NCI-H2107 treated with DMSO at 0.1 percent for 48 hours (cell line): ENCODE data around the gene KRTAP10-5.
"Not testable (repeated sequence)": the region's sequence is repeated elsewhere in the genome, so short reads cannot be mapped to it uniquely, and the experiment has no call there.

Source experiments
- DNase-seq: peaks from one replicate; lab custom pipeline; 2025; ENCODE audit not compliant: unreplicated experiment; lab: John Stamatoyannopoulos, UW

KRTAP10-5 gene

GRCh38 chr21:44572959-44573583 lies 7.3 kb downstream of the KRTAP10-5 start:
- no peak for DNase-seq

- DNase-seq = no peak
These were observed 8.3 kb downstream of the KRTAP10-5 start for GRCh38 chr21:44571844-44572782.

GRCh38 chr21:44571296-44571695 lies 9.1 kb downstream of the KRTAP10-5 start:
- DNase-seq = no peak

DNA sequence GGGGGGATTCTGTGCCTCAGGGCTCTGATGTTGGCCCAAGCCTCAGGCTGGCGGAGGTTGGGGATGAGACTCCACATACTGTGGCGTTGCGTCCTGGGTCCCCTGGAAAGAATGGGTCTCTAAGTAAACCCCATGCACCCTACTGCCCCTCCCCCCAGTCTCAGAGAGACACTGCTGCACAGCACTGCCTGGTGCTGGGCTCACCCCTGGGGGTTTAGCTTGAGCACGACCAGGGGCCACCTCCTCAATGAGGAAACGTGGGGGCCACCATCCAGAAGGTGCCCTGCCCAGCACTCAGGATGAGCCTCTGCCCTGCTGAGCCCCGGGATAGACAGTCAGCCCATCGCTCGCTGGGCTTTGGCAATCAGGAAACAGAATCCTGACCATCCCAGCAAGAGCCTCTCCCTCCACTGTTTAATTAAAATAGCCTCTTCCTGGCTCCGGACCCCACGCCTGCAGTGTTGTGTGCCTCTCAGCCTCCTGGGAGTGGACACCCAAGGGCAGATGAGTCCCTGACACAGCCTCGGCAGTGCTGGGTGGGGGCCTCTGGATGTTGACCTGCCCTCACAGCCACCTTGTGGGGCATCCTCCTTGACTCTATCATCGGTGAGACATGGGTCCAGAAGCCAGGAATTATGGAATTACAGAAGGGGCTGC lies 10.4 kb downstream of the KRTAP10-5 start:
- no peak for DNase-seq

DNA sequence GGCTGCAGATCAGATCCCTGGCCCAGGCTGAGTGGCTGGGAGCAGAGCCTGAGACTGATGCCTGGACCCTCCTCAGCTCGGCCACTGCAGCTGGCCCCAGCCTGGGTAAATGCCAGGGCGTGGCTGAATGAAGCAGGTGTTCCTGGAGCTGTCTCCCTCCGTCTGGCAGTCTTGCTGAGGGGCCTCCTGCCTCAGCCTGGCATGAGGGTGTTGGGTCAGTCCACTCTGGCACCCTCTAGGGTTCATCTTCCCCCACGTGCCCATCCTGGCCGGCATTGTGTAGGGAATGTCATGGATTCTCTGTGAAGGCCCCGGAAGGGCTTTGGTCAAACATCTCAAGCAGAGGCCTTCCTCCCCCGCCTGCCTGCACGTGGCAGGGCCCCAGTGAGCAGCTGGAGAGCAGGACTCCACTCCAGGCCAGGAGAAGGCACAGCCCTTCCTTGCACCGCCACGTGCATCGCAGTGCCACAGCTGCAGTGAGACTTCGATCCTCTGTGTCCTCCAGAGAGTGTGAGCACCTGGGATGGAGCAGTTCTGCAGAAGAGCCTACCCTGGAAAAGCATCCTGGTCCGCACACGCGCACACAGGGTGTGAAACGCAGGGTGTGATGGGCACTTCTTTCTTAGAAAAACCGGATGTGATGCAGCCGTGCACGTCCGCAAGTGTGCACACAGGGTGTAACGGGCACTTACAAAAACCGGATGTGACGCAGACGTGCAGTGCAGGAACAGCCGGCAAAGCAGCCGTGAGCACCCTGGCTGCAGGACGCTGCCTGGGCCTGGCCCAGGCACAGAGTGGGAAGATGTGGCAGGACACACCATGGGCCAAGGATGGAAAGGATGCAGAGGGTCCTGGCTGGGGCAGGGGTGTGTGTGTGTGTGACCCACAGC lies 11.5 kb downstream of the KRTAP10-5 start:
- no peak for DNase-seq

DNA sequence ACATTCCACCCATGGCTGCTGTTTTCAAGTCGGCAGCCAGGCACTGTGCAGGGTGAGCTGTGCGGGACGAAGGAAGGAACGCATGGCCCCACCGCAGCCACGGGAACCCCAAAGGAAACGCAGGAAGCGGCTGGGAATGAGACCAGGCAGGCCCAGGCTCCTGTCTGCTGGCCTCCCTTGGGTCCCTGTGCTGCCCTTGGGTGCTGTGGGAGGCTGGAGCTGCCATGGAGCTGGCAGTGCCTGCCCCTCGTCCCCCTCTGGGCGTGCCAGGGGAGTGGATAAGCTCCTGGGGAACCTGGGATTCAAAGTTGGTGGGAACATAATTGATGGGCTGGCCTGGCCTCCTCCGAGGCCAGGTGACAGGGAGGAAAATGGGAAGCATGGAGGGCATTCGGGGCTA lies 12.1 kb downstream of the KRTAP10-5 start:
- DNase-seq = no peak

DNA sequence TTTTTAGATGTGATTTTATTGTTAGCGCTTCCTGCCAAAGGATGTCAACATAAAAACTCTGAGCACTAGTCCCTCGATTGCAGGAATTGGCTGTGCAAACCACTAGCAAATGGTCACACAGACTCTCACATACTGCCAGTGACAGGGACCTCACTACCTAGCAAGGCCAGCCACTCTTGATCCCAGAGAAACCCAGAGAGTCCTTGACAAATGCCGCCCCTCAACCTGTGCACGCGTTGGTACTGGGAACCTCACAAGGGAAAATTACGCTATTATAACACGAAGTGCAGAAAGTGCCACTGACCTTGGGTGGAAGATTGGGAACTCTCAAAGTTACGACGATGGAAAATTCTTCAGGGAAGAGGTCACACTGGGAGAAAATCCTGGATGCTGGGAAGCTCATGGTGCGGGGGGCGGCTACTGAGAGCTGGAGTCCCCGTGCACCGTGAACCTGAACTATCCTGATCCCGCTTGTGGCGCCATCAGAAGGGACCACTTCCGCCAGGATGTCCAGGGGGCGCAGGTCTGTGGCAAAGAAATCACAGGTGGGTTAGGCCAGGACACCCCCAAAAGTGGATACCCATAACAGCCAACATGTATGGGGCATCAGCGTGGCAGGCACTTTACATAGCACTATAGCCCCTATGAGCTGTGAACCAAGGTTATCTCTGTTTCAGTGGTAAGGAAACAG lies 12.8 kb downstream of the KRTAP10-5 start:
- no peak for DNase-seq

- no peak for DNase-seq
These were observed 14.0 kb downstream of the KRTAP10-5 start for GRCh38 chr21:44566403-44566802.

DNA sequence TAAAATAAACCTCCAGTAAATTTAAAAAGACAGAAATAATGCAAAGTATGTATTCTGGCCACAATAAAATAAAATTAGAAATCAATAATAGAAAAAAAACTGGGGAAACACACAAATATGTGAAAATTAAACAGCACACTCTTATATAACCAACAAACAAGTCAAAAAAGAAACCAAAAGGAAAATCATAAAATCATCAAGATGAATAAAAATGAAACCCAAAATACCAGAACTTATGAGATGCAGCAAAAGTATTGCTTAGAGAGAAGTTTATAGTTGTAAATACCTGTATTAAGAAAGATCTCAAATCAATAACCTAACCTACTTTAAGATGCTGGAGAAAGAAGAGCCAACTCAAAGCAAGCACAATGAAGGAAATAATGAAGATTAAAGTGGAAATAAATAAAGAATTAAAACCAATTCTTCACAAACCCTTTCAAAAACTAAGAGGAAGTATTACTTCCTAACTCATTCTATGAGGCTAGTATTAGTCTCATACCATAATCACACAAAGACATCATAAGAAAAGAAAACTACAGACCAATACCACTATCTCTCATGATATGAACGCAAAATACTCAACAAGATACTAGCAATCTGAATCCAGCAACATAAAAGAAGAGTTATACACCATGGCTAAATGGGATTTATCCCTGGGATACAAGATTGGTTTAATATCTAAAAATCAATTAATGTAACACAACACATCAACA lies 15.4 kb downstream of the KRTAP10-5 start:
- DNase-seq = no peak

DNA sequence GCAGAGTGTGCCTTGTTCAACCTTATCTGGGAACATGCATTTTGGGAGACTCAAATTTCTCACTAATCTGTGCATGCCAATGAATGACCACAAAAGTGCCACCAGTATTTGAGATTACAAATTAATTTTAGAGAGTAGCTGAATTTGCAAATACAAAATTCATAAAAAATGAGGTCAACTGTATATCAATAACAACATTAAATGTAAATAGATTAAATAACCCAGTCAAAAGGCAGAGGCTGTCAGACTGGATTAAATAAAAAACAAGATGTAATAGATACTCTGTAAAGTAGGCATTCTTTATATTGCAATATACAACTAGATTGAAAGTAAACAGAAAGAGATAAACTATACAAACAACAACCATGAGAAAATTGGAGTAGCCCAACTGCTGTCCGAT lies 16.3 kb downstream of the KRTAP10-5 start:
- no peak for DNase-seq

GRCh38 chr21:44558695-44559094 lies 21.7 kb downstream of the KRTAP10-5 start, which contains the start of gene KRTAP10-3:
KRTAP10-3 (minus strand) TSS chr21:44558795; CDS start chr21:44558715, 80 bp downstream.
- DNase-seq = no peak

GRCh38 chr21:44558329-44558675 lies 22.1 kb downstream of the KRTAP10-5 start:
- not testable (repeated sequence) for DNase-seq

DNA sequence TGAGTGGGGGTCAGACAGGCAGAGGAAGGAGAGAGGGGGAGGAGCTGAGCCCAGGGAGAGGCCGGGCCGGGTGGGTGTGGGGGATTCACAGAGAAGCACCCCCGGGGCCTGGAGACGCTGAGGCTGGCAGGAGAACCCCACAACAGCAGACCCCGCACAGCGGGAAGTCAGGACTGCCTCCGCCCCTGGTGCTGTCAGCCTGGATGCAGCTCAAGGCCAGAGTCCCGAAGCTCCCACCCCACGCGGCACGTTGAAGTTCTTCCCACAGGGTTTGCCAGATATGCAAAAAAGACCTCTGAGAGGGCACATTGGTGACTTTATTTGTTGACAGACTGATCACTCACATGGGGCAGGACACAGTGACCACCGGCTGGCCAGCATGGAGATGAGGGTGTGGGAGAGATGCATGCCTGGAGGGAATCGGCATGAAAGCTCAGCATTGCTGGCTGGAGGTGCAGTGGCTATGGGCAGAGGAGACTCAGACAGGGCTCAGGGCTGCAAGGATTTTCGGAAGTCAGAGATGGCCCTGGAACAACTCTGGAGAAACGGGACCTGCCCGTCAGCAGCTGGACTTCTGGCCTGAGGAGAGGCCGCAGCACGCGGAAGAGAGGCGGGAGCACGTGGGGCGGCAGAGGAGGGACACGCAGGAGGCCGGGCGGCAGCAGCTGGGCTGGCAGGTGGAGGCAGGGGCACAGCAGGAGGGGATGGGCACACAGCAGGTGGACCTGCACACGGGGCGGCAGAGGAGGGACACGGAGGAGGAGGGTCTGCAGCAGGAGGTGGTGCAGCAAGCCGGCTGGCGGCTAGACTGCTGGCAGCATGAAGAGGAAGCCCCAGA lies 22.7 kb downstream of the KRTAP10-5 start:
- no peak for DNase-seq

DNA sequence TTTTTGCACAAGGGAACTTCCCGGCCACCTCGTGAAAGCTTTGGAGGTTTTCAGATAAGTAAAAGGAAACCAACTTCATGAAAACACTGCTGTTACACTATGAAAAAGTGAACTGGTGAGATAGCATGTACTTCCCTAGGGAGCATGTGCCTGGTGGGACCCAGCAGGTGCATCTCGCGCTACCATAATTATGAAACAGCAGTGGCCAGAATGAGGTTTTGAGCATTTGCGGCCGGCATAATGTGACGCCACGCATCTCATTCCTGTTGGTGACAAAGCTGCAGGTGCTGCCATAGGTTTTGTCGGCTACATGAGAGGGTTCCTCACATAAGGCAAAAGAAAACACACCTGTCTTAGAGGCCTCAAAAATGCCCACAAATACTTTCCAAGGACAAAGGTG lies 23.5 kb downstream of the KRTAP10-5 start:
- peak; percentile 97 for DNase-seq

- no peak for DNase-seq
These were observed 25.1 kb downstream of the KRTAP10-5 start for GRCh38 chr21:44555200-44555875.

- DNase-seq = no peak
These were observed 27.7 kb downstream of the KRTAP10-5 start for GRCh38 chr21:44552681-44553080.

- no peak for DNase-seq
These were observed 28.3 kb downstream of the KRTAP10-5 start for GRCh38 chr21:44552136-44552535.

- DNase-seq = peak; percentile 19
These were observed 29.0 kb downstream of the KRTAP10-5 start, which contains the start of gene KRTAP10-2 for GRCh38 chr21:44551340-44551961. KRTAP10-2 (minus strand) TSS chr21:44551505; CDS start chr21:44551458, 47 bp downstream.
